SK-N-MC (cell line): Measurements from ENCODE around the gene SEM1.

Experiments used
- EZH2 ChIP-seq: fragments of 200-600 bp; sonication (generic); IDR thresholded peaks from one replicate; pipeline ENCODE4 v1.6.1; 2017; ENCODE audit warnings: antibody characterized with exemption
- FOXP2 ChIP-seq: optimal IDR thresholded peaks from 2 replicates; pipeline ENCODE3; 2011; ENCODE audit warnings: mild to moderate bottlenecking, moderate library complexity; ENCODE audit not compliant: insufficient read depth; ENCODE audit errors: extremely low read length, control extremely low read depth
- POLR2AphosphoS5 ChIP-seq: IDR thresholded peaks from 2 replicates; pipeline ENCODE4 v1.6.1; 2012; ENCODE audit warnings: mild to moderate bottlenecking, low read depth, low read length, borderline replicate concordance

DNA sequence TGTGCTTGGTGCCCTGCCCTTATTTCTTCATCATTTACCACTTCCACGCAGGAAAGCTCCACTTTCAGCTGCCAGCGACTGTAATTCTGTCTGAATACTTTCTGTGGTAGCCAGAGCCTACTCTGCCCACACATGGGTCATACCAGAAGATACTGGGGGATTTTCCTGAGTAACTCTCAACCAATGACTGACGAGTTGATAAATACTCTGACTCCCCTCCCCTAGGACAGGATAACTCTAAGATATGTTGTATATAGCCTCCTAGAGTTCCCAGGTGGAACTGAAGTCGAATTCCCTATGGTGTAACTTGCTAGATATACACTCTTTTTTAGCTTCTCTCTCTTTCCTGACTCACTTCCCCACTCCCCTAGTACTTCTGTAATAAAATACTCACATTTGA lies 29.8 kb downstream of the SEM1 start:
- no peak for TF ChIP-seq POLR2AphosphoS5
- no peak for TF ChIP-seq EZH2
- no peak for TF ChIP-seq FOXP2
